ENCODE measurements around the gene ST8SIA6.

The ST8SIA6 gene

DNA sequence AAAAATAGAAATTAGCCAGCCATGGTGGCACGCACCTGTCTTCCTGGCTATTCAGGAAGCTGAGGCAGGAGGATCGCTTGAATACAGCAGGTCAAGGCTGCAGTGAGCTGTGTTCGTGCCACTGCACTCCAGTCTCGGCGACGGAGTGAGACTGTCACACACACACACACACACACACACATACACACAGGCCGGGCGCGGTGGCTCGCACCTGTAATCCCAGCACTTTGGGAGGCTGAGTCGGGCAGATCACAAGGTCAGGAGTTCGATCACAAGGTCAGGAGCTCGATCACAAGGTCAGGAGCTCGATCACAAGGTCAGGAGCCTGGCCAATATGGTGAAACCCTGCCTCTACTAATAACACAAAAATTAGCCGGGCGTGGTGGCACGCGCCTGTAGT lies 68.4 kb downstream of the ST8SIA6 start:
- DNase-seq, result no peak

GRCh38 chr10:17385066-17385465 lies 69.3 kb downstream of the ST8SIA6 start:
- DNase-seq, result no peak

DNA sequence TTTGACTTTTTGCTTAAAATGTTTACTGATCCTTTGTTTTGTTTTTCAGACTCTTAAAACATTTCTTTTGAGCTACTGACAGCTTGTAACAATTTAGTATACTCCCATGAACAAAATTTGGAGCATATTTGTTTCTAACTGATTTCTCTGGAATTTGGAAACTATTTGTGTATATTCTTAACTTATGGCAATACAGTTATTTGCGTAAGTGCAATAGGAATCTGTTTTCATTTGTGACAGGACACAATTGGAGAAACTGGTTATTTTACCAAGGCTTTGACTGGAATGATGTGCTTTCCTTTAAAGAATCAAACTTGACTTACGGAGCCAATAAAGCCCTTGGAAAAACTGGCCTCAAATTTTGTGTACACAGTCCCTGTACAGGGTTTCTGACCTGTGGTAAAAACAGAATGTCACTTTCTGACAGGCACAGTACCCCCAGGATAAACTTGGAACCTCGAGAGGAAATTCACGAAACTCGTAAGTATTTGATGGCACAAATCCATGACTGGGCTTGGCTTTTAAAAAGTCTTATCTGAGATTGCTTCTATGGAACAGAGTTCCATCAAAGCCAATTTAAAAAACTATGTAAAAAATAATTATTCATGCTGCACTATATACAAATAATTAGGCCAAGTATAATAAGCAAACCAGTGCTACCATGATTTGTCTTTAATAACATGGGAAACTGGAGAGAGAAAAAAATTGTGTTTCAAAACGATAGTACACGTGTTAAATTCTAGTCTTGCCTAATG lies 70.4 kb downstream of the ST8SIA6 start:
- DNase-seq, result no peak

GRCh38 chr10:17381502-17382142 lies 72.8 kb downstream of the ST8SIA6 start:
- DNase-seq, result no peak

DNA sequence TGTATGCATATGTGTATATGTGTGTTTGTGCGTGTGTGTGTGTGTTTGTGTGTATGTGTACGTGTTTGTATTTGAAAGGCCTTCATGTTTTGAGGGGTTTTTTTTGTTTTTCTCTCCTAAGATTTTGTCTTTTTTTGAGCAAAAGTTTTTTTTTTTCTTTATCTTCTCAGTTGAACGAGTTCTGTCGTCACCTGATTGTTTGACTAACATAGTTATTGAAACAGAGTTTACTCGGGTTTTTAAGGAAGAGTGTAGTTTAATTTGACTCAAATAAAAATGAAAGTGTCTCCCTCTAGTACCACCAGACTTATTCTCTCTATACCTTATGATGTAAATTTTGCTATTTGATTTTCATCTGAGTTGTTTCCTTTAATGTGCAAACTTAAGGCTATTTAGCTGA lies 73.5 kb downstream of the ST8SIA6 start:
- no peak for DNase-seq

DNA sequence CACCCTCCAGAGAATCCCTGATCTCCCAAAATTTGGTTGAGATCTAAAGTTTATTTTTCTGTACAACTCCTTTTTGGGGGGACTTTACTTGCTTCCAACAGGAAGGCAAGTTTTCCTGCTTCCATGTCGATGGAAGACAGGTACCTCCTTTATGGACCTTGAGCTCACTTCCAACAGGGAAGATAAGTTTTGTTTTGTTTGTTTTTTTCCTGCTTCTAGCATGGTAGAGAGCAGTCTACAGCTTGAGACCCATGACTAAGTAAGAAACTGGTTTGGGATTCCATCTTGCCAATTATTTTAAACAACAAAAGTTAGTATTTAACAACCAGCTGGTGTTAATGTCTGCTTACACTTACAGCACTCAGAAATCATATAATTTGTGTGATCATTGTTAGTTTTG lies 74.4 kb downstream of the ST8SIA6 start:
- DNase-seq, result no peak

GRCh38 chr10:17379151-17379690 lies 75.2 kb downstream of the ST8SIA6 start:
- DNase-seq, result no peak

DNA sequence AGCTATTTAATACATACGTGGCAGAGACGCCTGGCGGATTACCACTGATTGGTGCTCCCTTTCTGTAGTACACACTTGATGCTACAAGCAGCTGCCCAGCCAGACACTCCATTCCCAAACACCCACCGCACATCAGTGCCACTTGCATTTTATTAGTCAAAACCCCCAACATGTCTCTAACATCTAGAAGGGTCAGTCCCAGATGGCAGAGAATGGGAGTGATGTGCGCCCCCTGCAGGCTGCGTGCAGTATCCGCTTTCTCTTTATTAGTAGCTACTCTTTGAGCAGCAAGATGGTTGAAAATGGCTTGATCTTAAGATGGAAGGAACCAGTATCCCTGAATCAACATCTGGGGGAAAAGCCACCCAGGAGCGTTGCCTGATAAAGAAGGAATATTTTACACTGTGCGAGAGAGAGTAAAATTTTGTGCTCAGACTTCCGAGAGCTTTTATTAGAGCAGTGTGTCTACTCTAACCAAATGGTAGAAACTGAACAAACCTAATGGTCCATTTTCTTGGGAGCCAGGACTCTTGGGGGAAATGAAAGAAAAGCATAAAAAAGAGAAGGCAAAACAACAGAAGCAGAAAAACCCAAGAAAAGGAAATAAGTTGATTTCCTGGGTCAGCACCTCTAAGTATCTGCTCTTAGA lies 78.3 kb downstream of the ST8SIA6 start:
- DNase-seq, result no peak

- no peak for DNase-seq
These were observed 85.6 kb downstream of the ST8SIA6 start for GRCh38 chr10:17368708-17369272.

- no peak for DNase-seq
These were observed 87.7 kb downstream of the ST8SIA6 start for GRCh38 chr10:17366705-17367104.

DNA sequence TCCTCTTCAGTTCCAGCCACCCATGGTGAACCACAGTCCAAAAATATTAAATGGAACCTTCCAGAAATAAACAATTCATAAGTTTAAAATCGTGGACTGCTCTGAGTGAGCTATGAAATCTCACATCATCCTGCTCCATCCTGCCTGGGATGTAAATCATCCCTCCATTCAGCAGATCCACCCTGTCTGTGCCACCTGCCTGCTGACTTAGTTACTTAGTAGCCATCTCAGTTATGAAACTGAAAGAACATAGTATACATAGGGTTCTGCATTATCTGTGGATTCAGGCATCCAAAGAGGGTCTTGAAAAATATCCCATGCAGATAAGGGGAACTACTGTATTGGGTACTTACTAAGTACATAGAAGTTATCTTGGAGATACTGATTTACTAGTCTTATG lies 89.0 kb downstream of the ST8SIA6 start:
- DNase-seq, result no peak

DNA sequence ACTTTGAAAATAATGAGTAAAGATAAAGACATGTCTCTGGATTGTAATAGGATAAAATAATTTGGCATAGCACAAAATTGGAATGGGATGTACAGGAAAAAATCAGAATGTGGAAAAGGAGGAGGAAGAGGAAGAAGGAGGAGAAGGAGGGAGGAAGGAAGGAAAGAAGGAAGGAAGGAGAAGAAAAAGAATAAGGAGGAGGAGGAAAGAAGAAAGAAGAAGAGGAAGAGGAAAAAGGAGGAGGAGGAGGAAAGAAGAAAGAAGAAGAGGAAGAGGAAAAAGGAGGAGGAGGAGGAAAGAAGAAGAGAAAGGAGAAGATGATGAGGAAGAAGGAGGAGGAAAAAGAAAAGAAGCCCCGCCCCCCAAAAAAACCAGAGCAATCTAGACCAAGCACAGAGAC lies 95.9 kb downstream of the ST8SIA6 start:
- no peak for DNase-seq

- DNase-seq, result no peak
These were observed 96.6 kb downstream of the ST8SIA6 start for GRCh38 chr10:17357781-17358180.

GRCh38 chr10:17356820-17357219 lies 97.6 kb downstream of the ST8SIA6 start:
- DNase-seq, result no peak

- no peak for DNase-seq
These were observed 99.6 kb downstream of the ST8SIA6 start for GRCh38 chr10:17354781-17355180.

GRCh38 chr10:17353568-17354300 lies 100.7 kb downstream of the ST8SIA6 start:
- no peak for DNase-seq

DNA sequence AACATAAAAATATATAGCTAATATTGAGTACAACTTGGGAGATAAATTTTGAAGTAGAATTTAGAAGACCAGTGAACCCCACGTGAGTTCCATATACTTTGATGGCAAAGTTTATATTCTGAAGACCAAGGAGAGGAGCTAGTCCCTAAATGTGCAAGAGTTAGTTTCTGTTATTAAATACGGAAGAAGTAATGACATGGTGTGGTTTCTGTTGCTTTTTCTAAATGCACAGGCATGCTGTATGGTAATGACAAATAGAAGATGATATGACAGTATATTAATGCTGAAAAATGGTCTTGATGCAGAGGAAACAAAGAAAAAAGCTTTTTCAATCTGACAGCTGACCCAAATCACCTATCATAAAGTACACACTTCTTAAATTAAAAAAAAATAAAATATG lies 101.8 kb downstream of the ST8SIA6 start:
- no peak for DNase-seq

- DNase-seq, result no peak
These were observed 102.9 kb downstream of the ST8SIA6 start for GRCh38 chr10:17351506-17351905.

GRCh38 chr10:17349717-17350116 lies 104.7 kb downstream of the ST8SIA6 start:
- no peak for DNase-seq

GRCh38 chr10:17348501-17349349 lies 105.7 kb downstream of the ST8SIA6 start:
- peak; percentile 44 for DNase-seq

- DNase-seq, result no peak
These were observed 106.3 kb downstream of the ST8SIA6 start for GRCh38 chr10:17348011-17348500.
